Adrenal gland (tissue), 5 donors: ENCODE results near the gene TTLL12.

Source experiments
- CTCF ChIP-seq, 6 experiments: fragments of 450-650 bp in 4 of 6; fragments of 200-600 bp in 2 of 6; sonication (generic) in 1 of 6; IDR thresholded peaks; 1 replicate in 5 of 6; 2 replicates in 1 of 6; pipeline versions ENCODE4 v1.5.1 to v1.8.0; 2016 to 2021; ENCODE audit warnings: antibody characterized with exemption in 6 of 6, mild to moderate bottlenecking in 2 of 6, moderate library complexity in 1 of 6
- POLR2A ChIP-seq, 2 donors: fragments of 450-650 bp; IDR thresholded peaks; one replicate each; pipeline ENCODE4 v1.6.1; 2017; ENCODE audit warnings: antibody characterized with exemption in 2 of 2, mild to moderate bottlenecking in 2 of 2, moderate library complexity in 1 of 2
- donor health status: DM: no; HTN: no; CAD: no.

- no peak for TF ChIP-seq CTCF (IDR thresholded peaks at IDR 0.05)
- no peak for TF ChIP-seq POLR2A (IDR thresholded peaks at IDR 0.05)
Measured at GRCh38 chr22:43226377-43227238, 39.7 kb upstream of the TTLL12 start.
